GM18517 (cell line): ENCODE data around the gene LAPTM5.
"Not testable (repeated sequence)": the region's sequence is repeated elsewhere in the genome, so short reads cannot be mapped to it uniquely, and the experiment has no call there.

ENCODE experiments used
- ATAC-seq: cut with Tn5 transposase; IDR thresholded peaks from one replicate; pipeline ENCODE4 v1.9.1; 2021; ENCODE audit warnings: mild to moderate bottlenecking, moderate library complexity; ENCODE audit not compliant: unreplicated experiment

The LAPTM5 gene

GRCh38 chr1:30757352-30758120 lies at the start of gene LAPTM5:
TSS of gene LAPTM5 (minus strand) at chr1:30757774. CDS start at chr1:30757745, 29 bp downstream.
- ATAC-seq: no peak

GRCh38 chr1:30806381-30807317 lies 49.1 kb upstream of the LAPTM5 start:
- ATAC-seq: no peak

- ATAC-seq: no peak
These were observed 47.9 kb upstream of the LAPTM5 start for GRCh38 chr1:30805304-30806003.

GRCh38 chr1:30804822-30805221 lies 47.2 kb upstream of the LAPTM5 start:
- ATAC-seq: no peak

GRCh38 chr1:30804352-30804751 lies 46.8 kb upstream of the LAPTM5 start:
- ATAC-seq: no peak

- no peak for ATAC-seq
These were observed 46.0 kb upstream of the LAPTM5 start for GRCh38 chr1:30803562-30803961.

GRCh38 chr1:30801771-30802198 lies 44.2 kb upstream of the LAPTM5 start:
- ATAC-seq: no peak

- no peak for ATAC-seq
These were observed 41.6 kb upstream of the LAPTM5 start for GRCh38 chr1:30799233-30799511.

GRCh38 chr1:30798389-30799232 lies 41.0 kb upstream of the LAPTM5 start:
- no peak for ATAC-seq

GRCh38 chr1:30795026-30795425 lies 37.5 kb upstream of the LAPTM5 start:
- no peak for ATAC-seq

GRCh38 chr1:30794260-30794659 lies 36.7 kb upstream of the LAPTM5 start:
- no peak for ATAC-seq

- ATAC-seq: no peak
These were observed 35.6 kb upstream of the LAPTM5 start for GRCh38 chr1:30793209-30793608.

GRCh38 chr1:30791868-30792267 lies 34.3 kb upstream of the LAPTM5 start:
- no peak for ATAC-seq

GRCh38 chr1:30790850-30791778 lies 33.5 kb upstream of the LAPTM5 start:
- no peak for ATAC-seq

GRCh38 chr1:30790256-30790525 lies 32.6 kb upstream of the LAPTM5 start:
- ATAC-seq: not testable (repeated sequence)

- no peak for ATAC-seq
These were observed 32.0 kb upstream of the LAPTM5 start for GRCh38 chr1:30789388-30790255.

GRCh38 chr1:30788580-30789387 lies 31.2 kb upstream of the LAPTM5 start:
- no peak for ATAC-seq
